ENCODE results near the gene EBLN1. TPM values are rescaled to one million over a fixed set of nuclear protein-coding genes. Genes with fewer than 3 reads are reported as not detected.

Gene EBLN1
- polyA plus RNA-seq, 1 experiment = not detected

DNA sequence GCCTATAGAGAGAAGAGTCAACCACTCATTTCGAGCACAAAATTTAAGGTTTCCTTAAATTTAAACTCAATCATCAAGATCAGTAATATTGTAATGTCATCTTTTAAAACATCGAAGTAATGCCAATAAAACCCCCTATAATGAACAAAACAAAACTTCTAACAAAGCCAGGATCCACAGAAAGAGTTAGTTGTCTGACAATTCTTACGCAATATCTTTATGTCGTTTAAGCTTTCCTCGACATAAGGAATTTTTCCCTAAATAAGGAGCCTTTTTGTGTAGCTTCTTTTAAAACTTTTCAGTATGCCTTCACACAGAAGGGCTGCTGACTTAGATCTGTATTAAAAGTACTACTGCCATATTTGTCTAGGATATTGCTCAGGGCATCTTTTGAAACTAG, 7.5 kb downstream of the EBLN1 start:
- POLR2A ChIA-PET = no interaction called here
- Histone ChIP-seq H3K4me3 (ENCODE audit: low read depth, low read length) (no peak overlapping the region), H3K36me3 (ENCODE audit: control insufficient read depth, insufficient read depth, low read length) (no peaks in the 10 kb centered on the region), H3K27me3 (ENCODE audit: control insufficient read depth, insufficient read depth, low read length) (no peaks in the 10 kb centered on the region)
- TF ChIP-seq, protein P1, sequence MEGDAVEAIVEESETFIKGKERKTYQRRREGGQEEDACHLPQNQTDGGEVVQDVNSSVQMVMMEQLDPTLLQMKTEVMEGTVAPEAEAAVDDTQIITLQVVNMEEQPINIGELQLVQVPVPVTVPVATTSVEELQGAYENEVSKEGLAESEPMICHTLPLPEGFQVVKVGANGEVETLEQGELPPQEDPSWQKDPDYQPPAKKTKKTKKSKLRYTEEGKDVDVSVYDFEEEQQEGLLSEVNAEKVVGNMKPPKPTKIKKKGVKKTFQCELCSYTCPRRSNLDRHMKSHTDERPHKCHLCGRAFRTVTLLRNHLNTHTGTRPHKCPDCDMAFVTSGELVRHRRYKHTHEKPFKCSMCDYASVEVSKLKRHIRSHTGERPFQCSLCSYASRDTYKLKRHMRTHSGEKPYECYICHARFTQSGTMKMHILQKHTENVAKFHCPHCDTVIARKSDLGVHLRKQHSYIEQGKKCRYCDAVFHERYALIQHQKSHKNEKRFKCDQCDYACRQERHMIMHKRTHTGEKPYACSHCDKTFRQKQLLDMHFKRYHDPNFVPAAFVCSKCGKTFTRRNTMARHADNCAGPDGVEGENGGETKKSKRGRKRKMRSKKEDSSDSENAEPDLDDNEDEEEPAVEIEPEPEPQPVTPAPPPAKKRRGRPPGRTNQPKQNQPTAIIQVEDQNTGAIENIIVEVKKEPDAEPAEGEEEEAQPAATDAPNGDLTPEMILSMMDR (IDR thresholded peaks at IDR 0.05; ENCODE audit: insufficient read depth, low read depth, low read length) = no peak
- DNase-seq (ENCODE audit: low read depth) = no peak
- CTCF ChIA-PET = no interaction called here

- no peak for DNase-seq (ENCODE audit: low read depth)
Observed at GRCh38 chr10:22193945-22194344, 23.9 kb downstream of the EBLN1 start.

DNA sequence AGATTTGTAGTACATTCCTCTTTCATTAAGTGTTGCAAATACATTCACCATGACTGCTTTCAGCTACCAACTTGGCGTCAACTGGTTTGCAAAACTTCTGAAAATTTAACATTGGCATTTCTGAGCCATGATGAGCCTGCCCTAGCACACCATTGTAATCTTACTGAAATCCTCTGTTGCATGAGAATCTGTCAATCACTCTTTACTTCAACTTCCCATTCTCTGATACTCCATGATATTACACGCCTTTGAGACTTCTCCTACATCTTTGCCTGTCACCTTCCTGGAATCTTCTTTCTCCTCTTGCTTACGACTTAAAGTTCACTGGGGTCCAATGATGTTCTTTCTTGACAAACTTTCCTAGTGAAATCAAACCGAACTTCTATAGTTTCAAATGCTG, 32.2 kb downstream of the EBLN1 start:
- POLR2A ChIA-PET = no interaction called here
- H3K4me3 ChIP-seq (ENCODE audit: low read depth, low read length) = no peak overlapping the region
- H3K36me3 ChIP-seq (ENCODE audit: control insufficient read depth, insufficient read depth, low read length) = no peaks in the 10 kb centered on the region
- CTCF ChIA-PET = no interaction called here
- no peaks in the 10 kb centered on the region for H3K27me3 ChIP-seq (ENCODE audit: control insufficient read depth, insufficient read depth, low read length)
- TF ChIP-seq, protein P1 (IDR thresholded peaks at IDR 0.05; ENCODE audit: insufficient read depth, low read depth, low read length) = no peak
- no peak for DNase-seq (ENCODE audit: low read depth)

More at GRCh38 chr10:22193945-22194344, 23.9 kb downstream of the EBLN1 start:
- POLR2A ChIA-PET = no interaction called here
- H3K27me3 ChIP-seq (ENCODE audit: control insufficient read depth, insufficient read depth, low read length) = no peaks in the 10 kb centered on the region
- TF ChIP-seq, protein P1 (IDR thresholded peaks at IDR 0.05; ENCODE audit: insufficient read depth, low read depth, low read length) = no peak
- no peaks in the 10 kb centered on the region for H3K36me3 ChIP-seq (ENCODE audit: control insufficient read depth, insufficient read depth, low read length)
- H3K4me3 ChIP-seq (ENCODE audit: low read depth, low read length) = no peak overlapping the region
- CTCF ChIA-PET = no interaction called here

GRCh38 chr10:22183771-22184461, 33.9 kb downstream of the EBLN1 start:
- DNase-seq (ENCODE audit: low read depth) = no peak
- POLR2A ChIA-PET = no interaction called here

DNA sequence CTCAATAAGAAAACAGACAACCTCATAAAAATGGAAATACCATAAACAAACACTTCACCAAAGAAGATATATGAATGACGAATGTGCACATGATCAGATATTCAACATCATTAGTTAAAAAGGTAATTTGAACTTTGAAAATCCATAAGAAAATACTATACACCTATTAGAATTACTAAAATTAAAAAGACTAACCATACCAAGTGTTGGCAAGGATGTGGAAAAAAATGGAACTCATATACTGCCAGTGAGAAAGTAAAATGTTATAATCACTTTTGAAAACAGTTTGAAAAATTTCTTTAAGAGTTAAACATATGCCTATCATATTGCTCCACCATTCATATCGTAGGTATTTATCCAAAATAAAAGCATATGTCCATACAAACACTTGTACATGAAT, 37.1 kb downstream of the EBLN1 start:
- TF ChIP-seq, protein P1 (IDR thresholded peaks at IDR 0.05; ENCODE audit: insufficient read depth, low read depth, low read length) = no peak
- ChIA-PET POLR2A (no interaction called here), CTCF (no interaction called here)
- no peak for DNase-seq (ENCODE audit: low read depth)
- Histone ChIP-seq H3K36me3 (ENCODE audit: control insufficient read depth, insufficient read depth, low read length) (no peaks in the 10 kb centered on the region), H3K27me3 (ENCODE audit: control insufficient read depth, insufficient read depth, low read length) (no peaks in the 10 kb centered on the region), H3K4me3 (ENCODE audit: low read depth, low read length) (no peak overlapping the region)

More at GRCh38 chr10:22183771-22184461, 33.9 kb downstream of the EBLN1 start:
- no peak overlapping the region for H3K4me3 ChIP-seq (ENCODE audit: low read depth, low read length)
- TF ChIP-seq, protein P1 (IDR thresholded peaks at IDR 0.05; ENCODE audit: insufficient read depth, low read depth, low read length) = no peak
- no peaks in the 10 kb centered on the region for H3K36me3 ChIP-seq (ENCODE audit: control insufficient read depth, insufficient read depth, low read length)
- H3K27me3 ChIP-seq (ENCODE audit: control insufficient read depth, insufficient read depth, low read length) = no peaks in the 10 kb centered on the region
- CTCF ChIA-PET = interaction anchor here (0.6 to 0.7 kb wide), 2 partner anchors 12 to 383 kb away, joined by 3 read pairs; no protein-coding TSS in a partner anchor
